Measurements from ENCODE around the gene AEN. TPM values are rescaled to one million over a fixed set of nuclear protein-coding genes. Genes with fewer than 3 reads are reported as not detected.

AEN gene
- total and polyA plus RNA-seq, 2 donors (not counting 3 experiments of a cell fraction or from before 2014, with no cell fraction given), result 34.2 to 35.6 TPM

DNA sequence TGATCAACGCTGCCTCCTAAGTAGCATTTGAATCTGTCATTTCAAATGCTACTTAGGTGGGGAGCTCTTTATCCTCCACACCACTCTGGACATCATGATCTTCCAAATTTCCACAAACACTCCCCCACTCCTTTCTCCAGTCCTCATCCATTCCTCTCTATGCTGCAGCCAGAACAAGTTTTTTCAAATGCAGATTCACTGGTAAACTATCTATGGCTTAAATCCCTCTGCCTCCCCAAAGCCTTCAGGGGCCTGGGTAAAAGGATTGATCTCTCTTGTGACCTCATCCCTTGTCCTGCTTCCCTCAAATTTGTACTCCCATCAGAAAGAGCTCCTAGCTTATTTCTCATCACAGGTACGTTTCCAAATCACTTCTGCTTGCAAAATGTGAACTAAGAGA is 1.3 kb upstream of the AEN start:
- H3K9me3 ChIP-seq (replicated peaks; ENCODE audit: control insufficient read depth, insufficient read depth, low read length), result no peaks in the 10 kb centered on the region
- no peak overlapping the region for H3K27ac ChIP-seq (ENCODE audit: insufficient read depth, low read depth, low read length)
- no peak overlapping the region for H2AFZ ChIP-seq (ENCODE audit: low read depth, low read length)
- no peaks in the 10 kb centered on the region for H3K27me3 ChIP-seq (ENCODE audit: control insufficient read depth in 2 of 2, insufficient read depth in 2 of 2, low read length in 2 of 2)
- no peak overlapping the region for H3K4me3 ChIP-seq (replicated peaks in 1 of 3; ENCODE audit: insufficient read depth in 1 of 3, low read depth in 1 of 3, low read length in 3 of 3)
- H3K4me1 ChIP-seq (ENCODE audit: control insufficient read depth, extremely low read depth, insufficient read depth, low read length), result peaks cover 29% of the 10 kb centered on the region
- POLR2A ChIA-PET, result no interaction called here
- intact Hi-C loops (cut with micrococcal nuclease) (loop anchor here (2.0 to 10.0 kb wide), 4 partner anchors 73 to 715 kb away; partner anchors contain the start of genes DET1, MRPL46, MRPS11 and POLG), dilution Hi-C loops (cut with MboI; ENCODE audit: extremely low pct_ligation_motif_present, low sequenced_read_pairs) (no loop called here)
- FAIRE-seq (no peak), DNase-seq (ENCODE audit: low read depth, low spot score) (no peak)
- H3K9ac ChIP-seq (replicated peaks; ENCODE audit: extremely low read depth, insufficient read depth, low read length), result no peak overlapping the region
- H3K9me1 ChIP-seq (replicated peaks; ENCODE audit: control insufficient read depth, extremely low read depth, insufficient read depth, low read length), result no peaks in the 10 kb centered on the region
- peaks cover 36% of the 10 kb centered on the region for H3K79me2 ChIP-seq (ENCODE audit: control insufficient read depth, insufficient read depth, low read length)
- no peaks in the 10 kb centered on the region for H3K36me3 ChIP-seq (ENCODE audit: control insufficient read depth in 2 of 2, extremely low read depth in 1 of 2, insufficient read depth in 2 of 2, low read length in 2 of 2)
- no peak overlapping the region for H3K4me2 ChIP-seq (ENCODE audit: insufficient read depth, low read length)
- BruUV-seq (replicated peaks), result no TSS peak
- TF ChIP-seq JUN (IDR thresholded peaks at IDR 0.05; ENCODE audit: borderline replicate concordance, insufficient read depth, insufficient read length, low read depth) (no peak), MAX (IDR thresholded peaks at IDR 0.05; ENCODE audit: insufficient read depth, insufficient read length) (no peak), GATA2 (IDR thresholded peaks at IDR 0.05; ENCODE audit: insufficient read depth, insufficient read length, low read depth, low read length) (no peak), POLR2A (IDR thresholded peaks at IDR 0.05; ENCODE audit: low read depth, low read length) (no peak), FOS (IDR thresholded peaks at IDR 0.05; ENCODE audit: borderline replicate concordance, insufficient read depth, low read length) (no peak), MYC (IDR thresholded peaks at IDR 0.05; ENCODE audit: low read depth, low read length) (no peak), CTCF (IDR thresholded peaks at IDR 0.05; ENCODE audit: extremely low read depth in 1 of 2, insufficient read depth in 1 of 2, low read depth in 1 of 2, low read length in 2 of 2) (no peak), POLR2AphosphoS5 (IDR thresholded peaks at IDR 0.05; ENCODE audit: insufficient read depth, low read depth, low read length) (no peak)
- CTCF ChIA-PET, result no interaction called here
- H4K20me1 ChIP-seq (replicated peaks; ENCODE audit: control insufficient read depth, extremely low read depth, insufficient read depth, low read length), result no peaks in the 10 kb centered on the region
